ENCODE data around the gene MBTPS1. TPM values are rescaled to one million over a fixed set of nuclear protein-coding genes. Genes with fewer than 3 reads are reported as not detected.

The MBTPS1 gene
- total RNA-seq, 4 donors from 2014 or later, result 98.4 to 149 (median 121) TPM

DNA sequence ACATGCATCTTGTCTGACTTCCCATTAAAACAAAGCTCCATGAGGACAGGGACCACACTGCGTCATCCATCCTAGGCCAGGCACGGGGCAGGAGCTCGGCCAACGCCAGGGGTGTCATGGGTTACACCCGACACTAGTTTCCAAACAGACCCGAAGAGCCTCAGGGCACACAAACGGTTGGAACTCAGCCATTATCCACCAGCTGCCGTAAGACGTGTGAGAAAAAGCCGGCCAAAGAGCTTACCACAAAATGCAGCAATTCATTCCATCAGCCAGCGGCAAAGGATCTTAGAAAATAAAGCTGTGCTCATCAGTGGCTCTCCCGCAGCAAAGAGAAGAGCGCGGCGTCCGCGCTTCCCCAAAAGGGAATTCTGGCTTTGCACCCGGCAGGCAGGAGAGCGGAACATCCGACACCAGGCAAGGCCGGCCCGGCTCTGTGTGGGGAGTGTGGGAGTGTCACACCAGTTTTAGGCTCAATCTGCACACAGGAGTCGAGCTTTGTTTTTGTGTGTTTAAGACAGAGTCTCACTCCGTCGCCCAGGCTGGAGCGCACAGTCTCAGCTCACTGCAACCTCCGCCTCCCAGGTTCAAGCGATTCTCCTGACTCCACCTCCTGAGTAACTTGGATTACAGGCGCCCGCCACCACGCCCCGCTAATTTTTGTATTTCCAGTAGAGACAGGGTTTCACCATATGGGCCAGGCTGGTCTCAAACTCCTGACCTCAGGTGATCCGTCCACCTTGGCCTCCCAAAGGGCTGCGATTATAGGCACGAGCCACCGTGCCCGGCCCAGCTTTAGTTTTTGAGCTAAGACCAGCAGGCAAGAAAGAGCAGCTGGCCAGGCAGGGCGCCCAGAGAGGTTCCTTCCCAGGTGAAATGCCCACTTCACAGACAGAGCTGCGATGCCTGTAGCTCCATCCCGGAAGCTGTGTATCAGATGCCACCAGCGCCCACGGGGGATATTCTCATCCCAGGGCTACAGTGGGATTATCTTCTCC is 75.6 kb downstream of the MBTPS1 start:
- Histone ChIP-seq H3K27ac (no peak overlapping the region), H3K4me1 (peaks cover 0 to 7% (median 0%) of the 10 kb centered on the region in 4 donors), H3K9me3 (peaks cover 0 to 10% (median 0%) of the 10 kb centered on the region in 4 donors), H3K4me3 (no peak overlapping the region), H3K36me3 (no peaks in the 10 kb centered on the region), H3K27me3 (peaks cover 0 to 19% of the 10 kb centered on the region in 2 donors)
- TF ChIP-seq EP300 (IDR thresholded peaks at IDR 0.05), result peak in 1 of 2 donors; percentile 10
- no peak for TF ChIP-seq POLR2A (IDR thresholded peaks at IDR 0.05)
- TF ChIP-seq, protein P1, sequence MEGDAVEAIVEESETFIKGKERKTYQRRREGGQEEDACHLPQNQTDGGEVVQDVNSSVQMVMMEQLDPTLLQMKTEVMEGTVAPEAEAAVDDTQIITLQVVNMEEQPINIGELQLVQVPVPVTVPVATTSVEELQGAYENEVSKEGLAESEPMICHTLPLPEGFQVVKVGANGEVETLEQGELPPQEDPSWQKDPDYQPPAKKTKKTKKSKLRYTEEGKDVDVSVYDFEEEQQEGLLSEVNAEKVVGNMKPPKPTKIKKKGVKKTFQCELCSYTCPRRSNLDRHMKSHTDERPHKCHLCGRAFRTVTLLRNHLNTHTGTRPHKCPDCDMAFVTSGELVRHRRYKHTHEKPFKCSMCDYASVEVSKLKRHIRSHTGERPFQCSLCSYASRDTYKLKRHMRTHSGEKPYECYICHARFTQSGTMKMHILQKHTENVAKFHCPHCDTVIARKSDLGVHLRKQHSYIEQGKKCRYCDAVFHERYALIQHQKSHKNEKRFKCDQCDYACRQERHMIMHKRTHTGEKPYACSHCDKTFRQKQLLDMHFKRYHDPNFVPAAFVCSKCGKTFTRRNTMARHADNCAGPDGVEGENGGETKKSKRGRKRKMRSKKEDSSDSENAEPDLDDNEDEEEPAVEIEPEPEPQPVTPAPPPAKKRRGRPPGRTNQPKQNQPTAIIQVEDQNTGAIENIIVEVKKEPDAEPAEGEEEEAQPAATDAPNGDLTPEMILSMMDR (IDR thresholded peaks at IDR 0.05), result no peak
- DNase-seq (ENCODE audit: low spot score in 2 of 2), result peak in 1 of 2 donors; percentile 23
- WGBS, 2 donors, result 61 to 67% methylated on average over 41 to 42 of the region's 42 CpGs

DNA sequence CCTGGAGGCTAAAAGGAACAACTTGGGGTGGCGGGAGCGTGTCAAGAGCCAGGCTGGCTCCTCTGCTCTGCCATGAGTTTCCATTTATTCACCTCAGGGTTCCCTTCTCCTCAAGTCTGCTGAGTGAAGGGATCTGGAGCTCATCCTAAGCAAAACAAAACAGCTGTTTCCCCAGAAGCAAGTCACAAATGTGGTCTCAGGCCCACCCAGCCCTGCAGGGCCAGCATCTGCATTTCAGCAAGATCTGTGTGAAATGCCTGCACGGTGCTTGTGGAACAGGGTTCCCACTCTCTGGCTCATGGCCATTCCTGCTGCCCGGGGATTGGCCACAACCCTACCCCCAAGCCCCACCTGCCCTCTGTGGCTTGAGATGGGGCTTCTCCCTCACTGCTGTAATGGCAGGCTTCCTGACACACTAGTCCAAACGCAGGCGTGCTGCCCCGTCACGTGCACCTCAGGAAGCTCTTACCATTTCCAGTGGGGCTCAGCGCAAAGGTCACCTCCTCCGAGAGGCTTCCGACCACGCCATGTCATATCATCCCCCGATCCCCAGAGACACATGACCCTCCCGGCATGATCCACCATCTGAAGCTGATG is 76.4 kb downstream of the MBTPS1 start:
- Histone ChIP-seq H3K27ac (no peak overlapping the region), H3K4me3 (no peak overlapping the region), H3K27me3 (peaks cover 0 to 19% of the 10 kb centered on the region in 2 donors), H3K9me3 (peaks cover 0 to 18% (median 0%) of the 10 kb centered on the region in 4 donors), H3K36me3 (no peaks in the 10 kb centered on the region), H3K4me1 (peaks cover 0 to 7% (median 0%) of the 10 kb centered on the region in 4 donors)
- TF ChIP-seq, protein P1 (IDR thresholded peaks at IDR 0.05), result no peak
- no peak for TF ChIP-seq EP300 (IDR thresholded peaks at IDR 0.05)
- no peak for DNase-seq (ENCODE audit: low spot score in 2 of 2)
- WGBS, 2 donors, result 68 to 76% methylated on average over 14 of the region's 14 CpGs

DNA sequence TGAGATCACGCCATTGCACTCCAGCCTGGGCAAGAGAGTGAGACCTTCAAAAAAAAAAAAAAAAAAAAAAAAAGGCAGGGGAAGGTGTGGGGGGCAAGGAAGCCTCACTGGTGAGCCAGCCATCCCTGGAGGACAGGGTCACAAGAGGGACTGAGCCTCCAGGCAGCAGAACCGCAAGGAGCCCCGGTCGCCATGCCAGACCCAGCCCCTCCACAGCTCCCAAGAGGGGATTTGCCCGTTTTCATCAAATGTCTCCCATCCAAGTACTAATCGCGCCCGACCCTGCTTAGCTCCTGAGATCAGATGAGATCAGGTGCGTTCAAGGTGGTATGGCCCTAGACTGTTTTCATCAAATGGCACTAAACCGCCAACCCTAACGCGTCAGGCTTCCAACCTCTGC is 77.0 kb downstream of the MBTPS1 start:
- 87 to 91% methylated on average over 12 of the region's 12 CpGs for WGBS, 2 donors
- TF ChIP-seq EP300 (IDR thresholded peaks at IDR 0.05) (no peak), POLR2A (IDR thresholded peaks at IDR 0.05) (no peak)
- TF ChIP-seq, protein P1 (IDR thresholded peaks at IDR 0.05), result no peak
- Histone ChIP-seq H3K27me3 (peaks cover 0 to 19% of the 10 kb centered on the region in 2 donors), H3K4me1 (peaks cover 0 to 7% (median 0%) of the 10 kb centered on the region in 4 donors), H3K36me3 (no peaks in the 10 kb centered on the region), H3K9me3 (peaks cover 0 to 24% (median 0%) of the 10 kb centered on the region in 4 donors), H3K4me3 (no peak overlapping the region), H3K27ac (no peak overlapping the region)
- no peak for DNase-seq (ENCODE audit: low spot score in 2 of 2)

DNA sequence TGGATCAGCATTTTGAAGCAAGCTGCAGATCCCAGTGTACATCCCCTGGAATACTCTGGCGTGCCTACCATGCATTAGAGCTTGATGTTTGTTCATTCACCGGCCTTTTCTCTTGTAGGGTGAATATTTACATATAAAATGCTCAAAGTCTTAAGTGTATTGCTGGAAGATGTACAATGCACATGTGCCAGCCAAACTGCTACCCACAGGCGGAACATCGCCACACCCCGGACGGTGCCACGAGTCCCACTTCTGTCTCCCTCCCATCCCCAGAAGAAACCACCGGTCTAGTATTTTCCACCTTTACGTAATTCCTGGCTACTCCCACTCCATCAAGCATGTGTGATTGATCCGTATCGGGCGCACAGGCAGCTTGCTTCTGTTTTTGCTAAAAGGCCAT is 78.3 kb downstream of the MBTPS1 start:
- peaks cover 0 to 7% (median 0%) of the 10 kb centered on the region in 4 donors for H3K4me1 ChIP-seq
- TF ChIP-seq, protein P1 (IDR thresholded peaks at IDR 0.05), result no peak
- no peak for TF ChIP-seq EP300 (IDR thresholded peaks at IDR 0.05)
- TF ChIP-seq POLR2A (IDR thresholded peaks at IDR 0.05), result no peak
- peaks cover 0 to 14% of the 10 kb centered on the region in 2 donors for H3K27me3 ChIP-seq
- WGBS, 2 donors, result 90 to 91% methylated on average over 12 of the region's 12 CpGs
- no peak for DNase-seq (ENCODE audit: low spot score in 2 of 2)
- H3K36me3 ChIP-seq, result no peaks in the 10 kb centered on the region
- H3K4me3 ChIP-seq, result no peak overlapping the region
- no peak overlapping the region for H3K27ac ChIP-seq
- H3K9me3 ChIP-seq, result peaks cover 0 to 24% (median 0%) of the 10 kb centered on the region in 4 donors
